ENCODE results near the gene CD200R1.

The CD200R1 gene

GRCh38 chr3:112974894-112975293, at the start of gene CD200R1:
TSS of gene CD200R1 (minus strand) at chr3:112975103. CDS start at chr3:112974857, 246 bp downstream.
- DNase-seq = no peak

GRCh38 chr3:113021471-113021870, 46.6 kb upstream of the CD200R1 start:
- DNase-seq = no peak

- peak; percentile 88 to 95 (median 94) for DNase-seq
These were observed 44.6 kb upstream of the CD200R1 start for GRCh38 chr3:113019182-113020137.

GRCh38 chr3:113018536-113019181, 43.8 kb upstream of the CD200R1 start:
- no peak for DNase-seq

- no peak for DNase-seq
These were observed 38.7 kb upstream of the CD200R1 start for GRCh38 chr3:113013593-113013992.

- no peak for DNase-seq
These were observed 33.2 kb upstream of the CD200R1 start for GRCh38 chr3:113008117-113008516.

GRCh38 chr3:113006359-113007056, 31.6 kb upstream of the CD200R1 start:
- no peak for DNase-seq

- DNase-seq = no peak
These were observed 30.7 kb upstream of the CD200R1 start for GRCh38 chr3:113005611-113006010.

GRCh38 chr3:113002679-113003078, 27.8 kb upstream of the CD200R1 start:
- no peak for DNase-seq

- DNase-seq = no peak
These were observed 27.1 kb upstream of the CD200R1 start for GRCh38 chr3:113002037-113002436.

GRCh38 chr3:113000691-113001090, 25.8 kb upstream of the CD200R1 start:
- no peak for DNase-seq

- DNase-seq = no peak
These were observed 20.9 kb upstream of the CD200R1 start for GRCh38 chr3:112995800-112996199.

- DNase-seq = peak; percentile 91 to 98 (median 97)
These were observed 16.0 kb upstream of the CD200R1 start, which contains the start of gene GTPBP8 for GRCh38 chr3:112990672-112991602. TSS of gene GTPBP8 (plus strand) at chr3:112990984. CDS start at chr3:112991000, 16 bp downstream.

GRCh38 chr3:112987710-112988334, 12.9 kb upstream of the CD200R1 start:
- no peak for DNase-seq

GRCh38 chr3:112984485-112984884, 9.6 kb upstream of the CD200R1 start:
- DNase-seq = peak in 2 of 3 experiments; percentile 32 to 64

- no peak for DNase-seq
These were observed 7.8 kb upstream of the CD200R1 start for GRCh38 chr3:112982710-112983109.

- DNase-seq = no peak
These were observed 5.2 kb upstream of the CD200R1 start for GRCh38 chr3:112980080-112980479.

GRCh38 chr3:112979244-112979832, 4.4 kb upstream of the CD200R1 start:
- DNase-seq = peak; percentile 5 to 65 (median 41)

GRCh38 chr3:112976953-112977352, 2.0 kb upstream of the CD200R1 start:
- no peak for DNase-seq

- DNase-seq = no peak
These were observed 1.1 kb upstream of the CD200R1 start for GRCh38 chr3:112976001-112976400.

GRCh38 chr3:112974178-112974517, 755 bp downstream of the CD200R1 start:
- DNase-seq = no peak

Measured in NCI-H1417 (cell line).